NB4 (cell line): ENCODE results near the gene HAUS7.

Experiments used
- DNase-seq: peaks from one replicate; pipeline ENCODE4 v3.0.0; 2010; ENCODE audit warnings: low read depth
- H3K4me3 ChIP-seq: one replicate; pipeline ENCODE4 v1.5.1; 2011; ENCODE audit warnings: mild to moderate bottlenecking, low read depth, low read length, moderate library complexity
- MYC ChIP-seq: IDR thresholded peaks from 2 replicates; pipeline ENCODE4 v1.6.1; 2011; ENCODE audit warnings: low read depth, low read length
- POLR2A ChIP-seq: IDR thresholded peaks from 2 replicates; pipeline ENCODE4 v1.6.1; 2011; ENCODE audit warnings: mild to moderate bottlenecking; ENCODE audit not compliant: insufficient read length; ENCODE audit errors: extremely low read depth
- TF ChIP-seq, protein P1 (sequence below): IDR thresholded peaks from one replicate; pipeline ENCODE4 v1.5.1; 2012; ENCODE audit warnings: low read depth, low read length
- TF ChIP-seq, protein P2 (sequence below): IDR thresholded peaks from 2 replicates; pipeline ENCODE4 v1.6.1; 2011; ENCODE audit warnings: low read depth, low read length

Gene HAUS7

DNA sequence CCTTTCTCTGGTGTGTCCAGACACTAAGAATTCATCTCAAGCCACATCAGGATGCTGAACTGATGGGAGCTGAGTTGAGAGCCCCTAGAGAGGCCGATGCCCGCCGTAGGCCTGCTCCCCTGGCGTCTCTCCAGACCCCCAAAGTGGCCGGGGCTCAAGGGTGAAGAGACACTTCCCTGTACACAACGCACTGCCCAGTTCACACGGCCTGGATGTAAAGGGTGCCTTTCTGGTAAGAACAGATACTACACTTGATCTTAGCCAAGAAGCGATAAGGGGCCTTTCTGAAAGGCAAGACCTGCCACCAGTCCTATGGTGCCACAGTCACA lies 19.5 kb downstream of the HAUS7 start:
- no peak overlapping the region for H3K4me3 ChIP-seq
- TF ChIP-seq, protein P1, sequence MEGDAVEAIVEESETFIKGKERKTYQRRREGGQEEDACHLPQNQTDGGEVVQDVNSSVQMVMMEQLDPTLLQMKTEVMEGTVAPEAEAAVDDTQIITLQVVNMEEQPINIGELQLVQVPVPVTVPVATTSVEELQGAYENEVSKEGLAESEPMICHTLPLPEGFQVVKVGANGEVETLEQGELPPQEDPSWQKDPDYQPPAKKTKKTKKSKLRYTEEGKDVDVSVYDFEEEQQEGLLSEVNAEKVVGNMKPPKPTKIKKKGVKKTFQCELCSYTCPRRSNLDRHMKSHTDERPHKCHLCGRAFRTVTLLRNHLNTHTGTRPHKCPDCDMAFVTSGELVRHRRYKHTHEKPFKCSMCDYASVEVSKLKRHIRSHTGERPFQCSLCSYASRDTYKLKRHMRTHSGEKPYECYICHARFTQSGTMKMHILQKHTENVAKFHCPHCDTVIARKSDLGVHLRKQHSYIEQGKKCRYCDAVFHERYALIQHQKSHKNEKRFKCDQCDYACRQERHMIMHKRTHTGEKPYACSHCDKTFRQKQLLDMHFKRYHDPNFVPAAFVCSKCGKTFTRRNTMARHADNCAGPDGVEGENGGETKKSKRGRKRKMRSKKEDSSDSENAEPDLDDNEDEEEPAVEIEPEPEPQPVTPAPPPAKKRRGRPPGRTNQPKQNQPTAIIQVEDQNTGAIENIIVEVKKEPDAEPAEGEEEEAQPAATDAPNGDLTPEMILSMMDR, result no peak
- no peak for DNase-seq

DNA sequence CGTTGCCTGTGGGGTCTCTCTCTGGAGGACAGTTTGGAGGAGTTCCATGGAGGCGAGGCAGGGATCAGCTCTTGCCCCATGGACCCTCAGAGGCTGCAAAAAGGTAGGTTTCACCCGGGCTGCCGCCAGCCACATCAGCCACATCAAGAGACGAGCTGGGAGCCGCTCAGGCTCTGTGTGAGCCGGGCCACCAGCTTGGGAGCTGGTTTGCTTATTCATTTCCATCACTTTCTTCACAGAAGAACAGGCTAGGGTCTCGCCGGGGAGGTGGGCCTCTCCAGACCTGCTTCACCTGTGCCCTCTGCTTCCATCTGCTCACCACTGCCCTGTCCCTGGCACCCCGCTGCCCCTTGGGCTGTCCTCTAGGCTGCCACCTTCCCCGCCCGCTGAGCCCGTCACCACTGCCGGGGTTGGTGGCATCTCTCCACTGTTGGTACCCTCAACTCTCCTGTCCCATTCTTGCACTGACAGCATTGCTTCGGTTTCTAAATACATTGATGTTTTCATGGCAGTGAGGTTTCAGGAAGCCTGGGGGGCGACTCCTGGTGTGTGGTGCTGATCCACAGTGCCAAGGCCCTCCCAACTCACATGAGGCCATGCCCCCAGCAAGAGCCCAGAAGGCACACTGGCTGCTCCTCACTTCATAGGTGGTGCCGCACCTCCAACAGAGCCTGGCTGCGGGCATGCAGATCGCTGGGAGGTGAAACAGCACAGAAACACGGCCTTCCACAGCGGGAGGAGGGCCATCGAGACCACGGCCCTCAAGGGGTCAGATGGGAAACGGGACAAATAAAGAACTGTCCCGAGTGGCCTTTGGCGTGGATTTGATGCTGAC lies 20.0 kb downstream of the HAUS7 start:
- TF ChIP-seq, protein P1, result no peak
- TF ChIP-seq, protein P2, sequence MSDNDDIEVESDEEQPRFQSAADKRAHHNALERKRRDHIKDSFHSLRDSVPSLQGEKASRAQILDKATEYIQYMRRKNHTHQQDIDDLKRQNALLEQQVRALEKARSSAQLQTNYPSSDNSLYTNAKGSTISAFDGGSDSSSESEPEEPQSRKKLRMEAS, result no peak
- TF ChIP-seq POLR2A, result no peak
- TF ChIP-seq MYC, result no peak
- no peak overlapping the region for H3K4me3 ChIP-seq
- DNase-seq, result no peak

DNA sequence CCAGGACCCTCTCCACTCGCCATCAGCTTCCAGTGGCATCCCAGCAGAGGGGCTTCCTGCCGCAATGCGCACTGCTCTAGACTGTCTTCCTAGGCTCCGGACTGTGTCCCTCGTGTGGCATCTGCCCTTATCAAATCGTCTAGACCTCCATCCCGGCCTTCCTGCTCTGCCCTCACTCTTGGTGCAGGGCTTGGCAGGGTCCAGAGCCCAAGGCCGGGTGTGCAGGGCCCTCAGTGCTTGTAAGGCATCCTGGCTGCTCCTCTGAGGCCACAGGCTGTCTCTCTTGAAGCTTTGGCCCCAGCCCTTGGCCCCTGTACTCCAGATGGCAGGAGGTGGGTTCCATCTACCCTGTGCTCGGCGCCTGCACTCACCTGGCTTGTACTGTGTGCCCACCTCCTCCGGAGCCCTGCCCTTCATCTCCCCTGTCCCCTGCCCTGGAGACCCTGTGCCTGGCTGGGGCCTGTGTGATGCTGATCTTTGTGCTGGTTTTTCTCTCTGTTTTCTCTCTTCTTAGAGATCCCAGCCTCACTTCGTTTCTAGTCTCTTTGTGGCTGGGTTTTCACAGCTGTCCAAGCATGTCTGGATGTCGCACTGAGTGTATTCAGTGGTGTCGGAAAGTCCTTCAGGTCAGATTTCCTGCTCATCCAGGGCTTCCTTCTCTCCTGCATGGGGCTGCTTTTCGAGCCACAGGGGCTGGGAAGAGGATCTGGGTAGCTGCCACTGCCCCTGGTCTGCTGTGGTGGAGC lies 20.8 kb downstream of the HAUS7 start:
- DNase-seq, result no peak
- no peak overlapping the region for H3K4me3 ChIP-seq
- TF ChIP-seq, protein P2, result no peak
- TF ChIP-seq, protein P1, result no peak
- no peak for TF ChIP-seq POLR2A
- no peak for TF ChIP-seq MYC

DNA sequence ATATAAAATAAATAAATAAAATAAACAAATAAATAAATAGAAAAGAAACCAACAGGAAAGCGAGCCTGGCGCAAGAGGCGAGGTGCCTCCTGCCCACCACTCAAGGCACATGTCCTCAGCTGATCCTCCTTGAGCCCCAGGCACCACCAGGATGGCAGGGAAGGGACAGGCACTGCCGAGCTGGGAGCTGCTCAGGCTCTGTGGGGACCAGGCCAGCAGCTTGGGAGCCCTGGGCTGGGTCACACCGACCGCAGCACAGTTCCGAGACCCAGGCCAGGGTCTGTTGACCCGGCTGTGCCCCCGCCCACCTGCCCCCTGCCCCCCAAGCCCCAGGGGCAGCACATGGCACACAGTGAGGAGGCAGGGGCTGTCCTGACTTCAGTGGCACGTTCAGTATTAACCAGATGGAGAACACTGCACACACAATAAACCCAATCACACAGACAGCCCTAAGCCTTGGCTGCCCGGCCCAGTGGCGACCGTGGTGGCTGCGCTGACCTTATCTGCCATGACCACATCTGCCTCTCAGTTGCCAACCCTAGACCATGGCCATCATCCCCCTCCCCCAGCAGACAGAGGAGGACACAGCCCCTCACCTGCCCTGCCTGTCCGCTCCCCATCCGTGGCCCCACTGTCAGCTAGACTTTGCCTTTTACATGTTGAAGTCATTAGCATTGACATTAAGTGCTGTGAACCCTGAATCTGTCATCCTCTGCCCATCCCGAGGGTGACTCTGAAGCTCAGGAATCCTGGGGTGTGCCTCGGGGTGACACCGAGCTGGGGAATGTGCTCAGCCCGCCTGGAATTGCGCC lies 21.6 kb downstream of the HAUS7 start:
- TF ChIP-seq, protein P1, result no peak
- TF ChIP-seq POLR2A (no peak), MYC (no peak)
- TF ChIP-seq, protein P2, result no peak
- DNase-seq, result no peak

DNA sequence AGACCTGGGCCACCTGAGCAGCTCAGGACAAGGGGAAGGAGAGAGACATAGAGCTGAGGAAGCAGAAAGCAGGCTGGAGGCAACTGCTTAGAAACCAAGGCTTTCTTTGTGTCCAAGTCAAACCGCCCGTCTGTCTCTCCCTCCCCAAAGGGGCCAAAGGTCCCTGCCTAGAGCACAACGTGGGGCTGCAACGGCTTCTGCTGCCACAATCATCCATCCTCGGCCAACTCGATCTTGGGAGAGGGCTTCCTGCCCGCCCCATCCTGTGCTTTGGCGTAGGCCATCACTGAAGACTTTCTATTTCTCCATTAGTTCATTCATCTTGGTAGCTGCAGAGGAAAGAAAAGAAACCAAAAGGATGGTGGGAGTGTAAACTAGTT lies 22.8 kb downstream of the HAUS7 start:
- H3K4me3 ChIP-seq, result no peak overlapping the region
- TF ChIP-seq, protein P2, result no peak
- TF ChIP-seq MYC (no peak), POLR2A (no peak)
- TF ChIP-seq, protein P1, result no peak
- no peak for DNase-seq

More for the DNA sequence above, 21.6 kb downstream of the HAUS7 start:
- H3K4me3 ChIP-seq, result no peak overlapping the region
